Suprapubic skin (tissue), 4 donors: Measurements from ENCODE around the gene FANCE.

ENCODE experiments used
- POLR2A ChIP-seq, 2 donors: fragments of 450-650 bp; IDR thresholded peaks; one replicate each; pipeline ENCODE4 v1.6.1; 2017; ENCODE audit warnings: antibody characterized with exemption in 2 of 2, mild to moderate bottlenecking in 2 of 2, moderate library complexity in 2 of 2
- POLR2AphosphoS5 ChIP-seq, 3 donors: sonication (generic); formaldehyde crosslinking; IDR thresholded peaks; one replicate each; pipeline ENCODE4 v1.6.1; 2017; ENCODE audit warnings: antibody characterized with exemption in 3 of 3

DNA sequence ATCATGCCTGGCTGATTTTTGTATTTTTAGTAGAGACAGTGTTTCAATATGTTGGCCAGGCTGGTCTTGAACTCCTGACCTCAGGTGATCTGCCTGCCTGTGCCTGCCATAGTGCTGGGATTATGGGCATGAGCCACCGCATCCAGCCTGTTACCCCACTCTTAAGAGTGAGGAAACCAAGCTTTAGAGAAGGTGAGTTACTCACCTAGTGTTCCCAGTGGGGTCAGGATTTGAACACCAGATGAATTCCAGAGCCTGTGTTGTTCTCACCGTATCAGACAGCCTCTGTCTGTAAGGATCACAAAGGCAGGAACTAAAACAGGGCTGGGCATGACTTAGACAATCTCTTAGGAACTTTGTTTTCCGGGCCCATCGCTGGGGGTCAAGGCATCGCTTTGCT is 9.4 kb upstream of the FANCE start:
- TF ChIP-seq POLR2AphosphoS5 (IDR thresholded peaks at IDR 0.05) (no peak), POLR2A (IDR thresholded peaks at IDR 0.05) (no peak)
